HCT116 (cell line): ENCODE measurements around the gene USP43. TPM values are rescaled to one million over a fixed set of nuclear protein-coding genes. Genes with fewer than 3 reads are reported as not detected.

Experiments
- ATAC-seq: fragments of 200-7000 bp; cut with Tn5 transposase; 2 replicates; pipeline ENCODE4 v1.9.1; 2020; ENCODE audit warnings: mild to moderate bottlenecking, moderate library complexity
- BruUV-seq: library from RNA; stranded (reverse); fragments of 400-500 nt; replicated peaks from 2 replicates; lab custom pipeline; 2021; lab: Mats Ljungman, UMichigan
- CTCF ChIA-PET: fragments of 300-600 bp; sonication (Branson Sonifier 250); formaldehyde crosslinking; loops from one replicate; lab custom pipeline; 2021; ENCODE audit warnings: antibody characterized with exemption; lab: Charles Lee
- POLR2A ChIA-PET: fragments of 300-600, 350-600 bp; sonication (Branson Sonifier 250); formaldehyde crosslinking; loops from one replicate; lab custom pipeline; 2021; ENCODE audit warnings: antibody characterized with exemption; lab: Charles Lee
- RAD21 ChIA-PET, 2 experiments: fragments of 300-600 bp; sonication (Branson Sonifier 250); formaldehyde crosslinking; loops; one replicate each; lab custom pipeline; 2023; ENCODE audit warnings: low total read pairs in 2 of 2; ENCODE audit not compliant: uncharacterized antibody in 2 of 2, unreplicated experiment in 2 of 2, low non-redundant PET in 1 of 2; lab: Charles Lee
- DNase-seq: peaks from one replicate; pipeline ENCODE4 v3.0.0-alpha.2; 2010; ENCODE audit warnings: low read depth, low spot score
- H2AFZ ChIP-seq: fragments of 200-600 bp; shearing (Covaris generic), sonication (generic); 2 replicates; pipeline ENCODE4 v1.6.1; 2017; ENCODE audit warnings: low read depth, mixed run types, mixed read lengths, antibody characterized with exemption, low read length; ENCODE audit not compliant: poor library complexity, severe bottlenecking
- H3K27ac ChIP-seq: 2 replicates; pipeline ENCODE4 v1.5.1; 2012; ENCODE audit warnings: low read depth, low read length
- H3K27me3 ChIP-seq: fragments of 200-600 bp; sonication (generic); 2 replicates; pipeline ENCODE4 v1.6.1; 2016; ENCODE audit warnings: mixed run types, low read length, mixed read lengths; ENCODE audit not compliant: insufficient read depth
- H3K36me3 ChIP-seq, 2 experiments: fragments of 200-500 bp in 1 of 2; fragments of 200-600 bp in 1 of 2; sonication (Bioruptor generic) in 1 of 2; sonication (generic) in 1 of 2; 2 replicates each; pipeline versions ENCODE4 v1.5.1 to v1.6.1; 2014 to 2016; ENCODE audit warnings: low read length in 2 of 2, inconsistent platforms in 1 of 2, mixed read lengths in 1 of 2, mixed run types in 1 of 2; ENCODE audit not compliant: insufficient read depth in 2 of 2, control insufficient read depth in 1 of 2
- H3K4me1 ChIP-seq, 2 experiments: fragments of 200-600 bp in 1 of 2; sonication (generic) in 1 of 2; 2 replicates each; pipeline versions ENCODE4 v1.5.1 to v1.6.1; 2012 to 2017; ENCODE audit warnings: low read length in 2 of 2, inconsistent platforms in 1 of 2, mild to moderate bottlenecking in 1 of 2, mixed read lengths in 1 of 2, mixed run types in 1 of 2, moderate library complexity in 1 of 2; ENCODE audit not compliant: insufficient read depth in 2 of 2, control insufficient read depth in 1 of 2
- H3K4me2 ChIP-seq: fragments of 200-600 bp; sonication (generic); 2 replicates; pipeline ENCODE4 v1.6.1; 2017; ENCODE audit warnings: mixed run types, low read length, mixed read lengths
- H3K4me3 ChIP-seq, 2 experiments: fragments of 200-600 bp in 1 of 2; sonication (generic) in 1 of 2; replicated peaks in 1 of 2; 2 replicates each; pipeline ENCODE4 v1.5.1; 2011 to 2016; ENCODE audit warnings: low read length in 2 of 2, control low read depth in 1 of 2, low read depth in 1 of 2, mild to moderate bottlenecking in 1 of 2, mixed read lengths in 1 of 2, mixed run types in 1 of 2
- H3K79me2 ChIP-seq: fragments of 200-600 bp; sonication (generic); 2 replicates; pipeline ENCODE4 v1.6.1; 2017; ENCODE audit warnings: mild to moderate bottlenecking, mixed run types, low read length, moderate library complexity, mixed read lengths; ENCODE audit not compliant: insufficient read depth
- H3K9ac ChIP-seq: fragments of 200-600 bp; sonication (generic); 2 replicates; pipeline ENCODE4 v1.6.1; 2016; ENCODE audit warnings: low read length, mixed read lengths
- H3K9me2 ChIP-seq: fragments of 200-600 bp; sonication (generic), shearing (Covaris generic); 2 replicates; pipeline ENCODE4 v1.6.1; 2017; ENCODE audit warnings: mixed run types, mild to moderate bottlenecking, moderate library complexity; ENCODE audit not compliant: insufficient read depth
- H3K9me3 ChIP-seq, 2 experiments: fragments of 200-500 bp in 1 of 2; fragments of 200-600 bp in 1 of 2; sonication (Bioruptor generic) in 1 of 2; sonication (generic) in 1 of 2; 2 replicates each; pipeline ENCODE4 v1.6.1; 2014 to 2017; ENCODE audit warnings: low read length in 2 of 2, mixed read lengths in 2 of 2, inconsistent platforms in 1 of 2, low read depth in 1 of 2, mild to moderate bottlenecking in 1 of 2, mixed run types in 1 of 2, moderate library complexity in 1 of 2; ENCODE audit not compliant: control insufficient read depth in 1 of 2, insufficient read depth in 1 of 2
- H4K20me1 ChIP-seq: fragments of 200-600 bp; sonication (generic), shearing (Covaris generic); 2 replicates; pipeline ENCODE4 v1.6.1; 2017; ENCODE audit warnings: mixed run types, mild to moderate bottlenecking, moderate library complexity; ENCODE audit not compliant: insufficient read depth
- ATF3 ChIP-seq: IDR thresholded peaks from 2 replicates; pipeline ENCODE4 v1.6.1; 2012
- CTCF ChIP-seq, 3 experiments: fragments of 200-600 bp in 1 of 3; sonication (generic) in 1 of 3; IDR thresholded peaks in 2 of 3; conservative IDR thresholded peaks in 1 of 3; 2 replicates each; pipeline ENCODE4 v1.5.1; 2012 to 2017; ENCODE audit warnings: low read depth in 2 of 3, low read length in 2 of 3, antibody characterized with exemption in 1 of 3, borderline replicate concordance in 1 of 3, control low read depth in 1 of 3, mild to moderate bottlenecking in 1 of 3, mixed read lengths in 1 of 3, mixed run types in 1 of 3, moderate library complexity in 1 of 3; ENCODE audit not compliant: insufficient read depth in 1 of 3
- ELF1 ChIP-seq: IDR thresholded peaks from 2 replicates; pipeline ENCODE4 v1.6.1; 2012; ENCODE audit warnings: low read depth, borderline replicate concordance
- FOSL1 ChIP-seq: IDR thresholded peaks from 2 replicates; pipeline ENCODE4 v1.6.1; 2012; ENCODE audit warnings: low read depth
- JUND ChIP-seq: IDR thresholded peaks from 2 replicates; pipeline ENCODE4 v1.6.1; 2012
- RAD21 ChIP-seq: IDR thresholded peaks from 2 replicates; pipeline ENCODE4 v1.6.1; 2012; ENCODE audit warnings: low read depth, mild to moderate bottlenecking
- ZNF274 ChIP-seq: fragments of 200-500 bp; sonication (Bioruptor generic); IDR thresholded peaks from 2 replicates; pipeline ENCODE4 v1.6.1; 2014; ENCODE audit warnings: mild to moderate bottlenecking, low read depth, low read length, inconsistent platforms
- intact Hi-C: fragments of 100-400 bp; cut with micrococcal nuclease; formaldehyde crosslinking; loops from 2 replicates; pipeline ENCODE4 v1.10.0; 2022
- total RNA-seq: library from RNA; stranded (reverse); gene quantifications from one replicate; pipeline ENCODE4 v1.2.1, GENCODE V29; 2021; ENCODE audit not compliant: unreplicated experiment
- TF ChIP-seq, protein P1 (sequence below): IDR thresholded peaks from 2 replicates; pipeline ENCODE4 v1.6.1; 2012

USP43 gene
- total RNA-seq, 1 experiment from 2014 or later = 8.0 TPM

DNA sequence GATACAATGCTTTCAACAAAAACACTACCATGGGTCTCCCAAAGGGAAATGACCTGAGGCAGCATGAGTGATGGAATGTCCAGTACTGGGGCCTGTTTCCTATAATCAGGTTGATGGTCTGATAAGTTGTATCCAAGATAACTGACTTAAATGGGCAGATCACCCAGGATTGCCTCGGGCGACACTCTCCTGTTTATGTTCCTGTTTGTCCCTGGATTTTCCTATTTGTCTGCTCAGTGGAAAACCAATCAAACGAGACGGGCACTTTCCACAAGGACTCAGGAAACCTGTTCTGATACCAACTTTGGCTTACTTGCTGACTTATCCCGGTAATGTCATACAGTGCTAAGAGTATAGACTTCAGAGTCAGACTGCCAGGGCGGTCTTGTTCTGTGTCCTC, 27.4 kb downstream of the USP43 start:
- POLR2A ChIA-PET = no interaction called here
- no peak for TF ChIP-seq CTCF (IDR thresholded peaks at IDR 0.05 in 2 of 3, conservative IDR thresholded peaks at IDR 0.05 in 1 of 3; ENCODE audit: borderline replicate concordance in 1 of 3, insufficient read depth in 1 of 3, low read depth in 2 of 3, low read length in 2 of 3)
- no peak for TF ChIP-seq RAD21
- TF ChIP-seq, protein P1, sequence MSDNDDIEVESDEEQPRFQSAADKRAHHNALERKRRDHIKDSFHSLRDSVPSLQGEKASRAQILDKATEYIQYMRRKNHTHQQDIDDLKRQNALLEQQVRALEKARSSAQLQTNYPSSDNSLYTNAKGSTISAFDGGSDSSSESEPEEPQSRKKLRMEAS = no peak
- no peak for TF ChIP-seq ATF3
- TF ChIP-seq ELF1 = no peak
- TF ChIP-seq ZNF274 = no peak
- no peak for TF ChIP-seq FOSL1
- TF ChIP-seq JUND = no peak
- H3K27ac ChIP-seq = no peak overlapping the region
- H3K4me1 ChIP-seq = peaks cover 11 to 26% of the 10 kb centered on the region in 2 experiments
- RAD21 ChIA-PET = no interaction called here
- no peak overlapping the region for H3K4me2 ChIP-seq
- DNase-seq = no peak
- H4K20me1 ChIP-seq = no peaks in the 10 kb centered on the region
- no peaks in the 10 kb centered on the region; a peak in 1 of 4 replicates for H3K36me3 ChIP-seq
- H3K9me3 ChIP-seq = no peaks in the 10 kb centered on the region
- ATAC-seq = no peak
- CTCF ChIA-PET = no interaction called here
- no peaks in the 10 kb centered on the region for H3K9me2 ChIP-seq
- no peaks in the 10 kb centered on the region for H3K27me3 ChIP-seq
- H3K9ac ChIP-seq = no peak overlapping the region
- H3K4me3 ChIP-seq = no peak overlapping the region
- intact Hi-C loops = no loop called here
- no peak overlapping the region for H2AFZ ChIP-seq
- no peaks in the 10 kb centered on the region for H3K79me2 ChIP-seq
- no TSS peak for BruUV-seq
